ENCODE measurements around the gene TSKU. TPM values are rescaled to one million over a fixed set of nuclear protein-coding genes. Genes with fewer than 3 reads are reported as not detected.

Gene TSKU
- total RNA-seq, 1 donor from 2014 or later: 4.4 TPM

GRCh38 chr11:76752321-76753143 is 30.6 kb upstream of the TSKU start:
- DNase-seq: no peak

DNA sequence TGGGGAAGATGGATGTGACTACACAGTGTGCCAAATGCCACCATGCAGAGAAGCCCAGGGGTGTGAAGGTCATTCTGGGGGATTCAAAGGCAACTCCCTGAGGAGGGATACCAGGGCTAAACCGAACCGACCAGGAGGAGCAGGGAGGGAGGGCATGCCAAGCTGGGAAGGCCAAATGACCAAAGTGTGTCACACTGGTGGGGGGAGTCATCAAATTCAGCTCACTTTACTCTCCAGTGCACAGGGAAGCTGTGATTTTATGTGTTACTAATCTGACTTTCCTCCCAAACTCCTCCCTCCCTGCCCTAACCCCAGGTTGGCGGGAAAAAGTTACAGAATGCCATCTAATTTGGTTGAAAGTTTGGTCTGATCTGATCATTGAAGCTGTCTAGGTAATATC is 29.7 kb upstream of the TSKU start:
- DNase-seq: no peak

DNA sequence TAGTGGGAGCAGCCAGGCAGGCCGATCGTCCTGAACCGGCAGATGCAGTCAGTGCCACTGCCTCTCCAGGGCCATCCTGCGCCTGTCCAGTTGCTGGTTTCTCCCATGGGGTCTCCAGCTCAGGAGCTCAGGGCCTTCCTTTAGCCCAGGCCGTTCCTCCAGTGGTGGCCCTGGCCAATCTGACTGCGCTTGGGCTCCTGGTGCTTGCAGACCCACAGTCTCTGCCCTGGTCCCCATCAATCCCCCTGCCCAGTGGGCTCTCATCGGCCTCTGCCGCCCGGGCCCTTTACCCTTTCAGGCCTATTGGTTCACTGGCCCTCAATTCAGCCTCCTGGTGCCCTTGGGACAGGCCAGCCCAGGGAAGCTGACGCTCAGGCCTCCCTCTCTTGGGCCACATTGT is 29.2 kb upstream of the TSKU start:
- DNase-seq: no peak

DNA sequence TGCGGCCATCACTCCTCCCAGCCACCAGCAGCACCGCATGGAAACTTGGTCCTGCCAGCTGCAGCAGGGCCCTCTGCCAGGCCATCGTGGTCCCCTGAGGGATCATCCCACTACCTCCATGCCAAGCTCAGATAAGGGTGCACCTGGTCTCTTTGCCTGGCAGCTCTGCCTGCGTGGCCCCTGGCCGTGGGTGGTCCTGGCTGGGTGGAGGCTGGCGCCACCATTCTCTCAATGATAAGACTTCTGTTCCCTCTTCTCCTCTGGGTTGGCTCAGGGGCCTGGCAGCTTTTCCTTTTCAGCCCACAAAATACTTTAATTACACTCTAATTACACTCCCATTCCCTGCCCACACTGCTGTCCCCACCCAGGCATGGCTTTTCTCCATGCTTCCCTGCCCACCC is 26.8 kb upstream of the TSKU start:
- no peak for DNase-seq

- no peak for DNase-seq
Observed at GRCh38 chr11:76758311-76758710, 24.8 kb upstream of the TSKU start.

DNA sequence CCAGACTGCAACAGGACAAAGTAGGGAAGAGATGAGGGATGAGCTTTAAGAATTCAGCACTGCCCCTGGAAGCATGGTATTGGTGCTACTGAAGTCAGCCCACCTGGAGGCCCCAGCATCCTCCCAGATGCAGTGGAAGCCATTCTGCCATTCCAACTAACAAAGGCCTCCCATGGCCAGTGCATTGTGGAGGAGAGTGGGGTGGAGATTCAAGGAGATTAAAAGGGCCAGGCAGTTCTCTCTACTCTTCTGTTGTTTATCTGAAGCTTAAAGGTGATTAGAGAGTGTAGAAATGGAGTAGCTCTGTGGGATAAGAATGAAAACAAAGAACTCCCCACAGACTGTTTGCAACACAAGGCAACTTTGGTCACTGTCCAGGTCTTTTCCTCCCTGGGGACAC is 24.1 kb upstream of the TSKU start:
- DNase-seq: no peak

GRCh38 chr11:76759517-76759916 is 23.6 kb upstream of the TSKU start:
- DNase-seq: no peak

DNA sequence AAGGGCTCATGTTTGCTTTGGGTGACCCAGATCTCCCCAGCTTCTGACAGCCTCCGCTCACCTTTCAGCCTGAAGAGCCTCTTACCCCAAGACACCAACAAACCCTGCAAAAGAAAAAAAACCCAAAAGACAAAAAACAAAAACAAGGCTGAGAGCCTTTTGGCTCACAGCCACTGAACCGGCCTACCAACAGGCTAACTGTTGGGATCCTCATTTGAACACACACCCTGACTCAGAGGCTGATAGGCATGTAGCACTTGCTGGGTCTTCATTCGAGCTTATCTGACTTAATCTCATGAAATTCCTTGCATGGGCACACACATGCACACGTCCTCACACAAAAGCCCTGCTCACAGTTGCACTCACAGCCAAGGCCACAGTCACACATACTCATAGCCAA is 22.9 kb upstream of the TSKU start:
- no peak for DNase-seq

DNA sequence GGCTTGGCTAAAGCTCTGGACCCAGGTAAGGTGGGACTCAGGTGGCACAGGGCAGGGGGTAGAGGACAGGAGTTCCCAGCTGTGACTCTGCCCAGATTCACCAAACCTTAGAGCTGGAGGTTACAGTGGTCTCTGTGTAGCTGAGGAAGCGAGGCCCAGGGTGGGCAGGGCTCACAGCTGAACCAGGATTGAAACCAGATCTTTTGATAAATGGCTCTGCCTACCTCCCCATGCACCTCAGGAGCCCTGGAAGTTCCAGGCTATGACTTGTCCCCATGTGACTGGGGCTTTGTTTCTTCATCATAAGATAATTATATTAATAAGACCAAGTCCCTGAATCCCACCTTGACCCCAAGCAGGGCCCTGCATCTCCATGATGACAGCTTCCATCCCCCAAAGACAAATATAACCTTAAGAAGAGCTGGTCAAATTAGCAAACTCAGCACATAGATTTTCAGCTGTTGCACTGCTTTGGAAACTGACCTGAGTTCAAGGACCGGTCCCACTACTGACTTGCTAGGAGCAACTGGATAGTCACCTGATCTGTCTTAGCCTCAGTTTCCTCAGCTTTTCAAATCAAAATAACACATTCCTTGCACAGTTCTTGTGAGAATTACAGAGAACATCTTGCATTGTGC is 21.3 kb upstream of the TSKU start:
- no peak for DNase-seq

- DNase-seq: no peak
Observed at GRCh38 chr11:76762356-76762752, 20.8 kb upstream of the TSKU start.

DNA sequence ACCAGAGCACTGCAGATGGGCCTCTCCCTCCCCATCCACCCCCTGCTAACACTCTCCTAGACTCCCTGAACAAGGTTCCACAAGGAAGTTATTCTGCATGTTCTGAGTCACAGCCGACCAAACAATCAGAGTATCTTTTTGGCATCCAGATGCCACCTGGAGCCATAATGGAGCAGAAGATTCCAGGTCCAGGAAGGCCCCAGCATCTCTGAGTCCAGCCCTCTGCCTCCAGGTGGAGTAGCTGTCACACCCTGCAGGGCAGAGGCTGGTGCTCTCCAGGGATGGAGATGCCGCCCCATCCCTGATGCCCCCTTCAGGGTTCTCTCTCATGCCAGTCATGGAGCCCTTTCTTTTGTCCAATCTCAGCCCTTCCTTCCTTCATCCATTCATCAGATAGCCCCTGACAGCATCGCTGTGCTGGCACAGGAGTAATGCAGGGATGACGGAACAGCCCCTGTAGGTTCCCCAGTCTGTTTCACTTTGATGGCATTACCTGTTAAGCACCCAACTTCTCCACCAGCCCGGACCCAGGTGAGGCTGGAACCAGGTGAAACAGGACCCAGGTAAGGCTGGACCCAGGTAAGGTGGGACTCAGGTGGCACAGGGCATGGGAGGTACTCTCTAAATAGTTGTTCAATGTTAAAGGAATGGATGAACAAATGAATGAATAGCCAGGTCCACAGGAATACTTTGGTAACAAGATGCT is 20.1 kb upstream of the TSKU start:
- no peak for DNase-seq

DNA sequence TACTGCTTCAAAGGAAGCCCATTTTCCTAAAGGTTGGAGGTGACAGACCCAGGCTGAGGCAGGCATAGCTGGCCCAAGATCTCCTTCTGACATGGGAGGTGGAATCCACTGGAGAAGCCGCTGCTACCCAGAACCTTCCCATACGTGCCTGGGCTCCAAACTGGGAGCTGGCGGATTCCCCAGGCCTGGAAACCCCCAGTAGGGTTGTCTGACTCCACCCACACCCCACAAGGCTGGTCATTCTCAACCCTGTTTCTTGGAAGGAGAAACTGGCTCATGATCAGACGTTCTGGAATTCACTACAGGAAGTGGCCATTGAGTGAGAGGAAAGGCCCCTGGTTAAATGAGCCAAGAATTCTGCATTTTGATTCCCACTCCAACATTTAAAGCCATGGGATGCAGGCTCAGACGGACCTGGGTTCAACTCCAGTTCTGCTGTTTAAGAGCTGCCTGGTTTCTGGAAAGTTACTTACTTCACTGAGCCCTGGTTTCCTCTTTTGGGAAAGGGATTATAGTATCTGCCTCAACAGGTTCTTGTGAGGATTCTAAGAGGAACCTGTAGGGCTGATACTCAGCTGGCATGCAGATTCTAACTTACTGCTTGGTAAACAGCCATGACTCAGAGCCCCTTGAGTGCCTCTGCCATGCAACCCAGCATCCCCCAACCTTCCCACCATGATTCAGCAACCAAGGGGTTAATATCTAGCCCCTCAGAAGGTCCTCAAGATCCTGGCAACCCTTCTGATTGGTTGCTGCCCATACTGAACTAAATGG is 19.4 kb upstream of the TSKU start:
- peak; percentile 91 for DNase-seq

- DNase-seq: no peak
Observed at GRCh38 chr11:76764941-76765665, 18.1 kb upstream of the TSKU start.

GRCh38 chr11:76765863-76766350 is 17.2 kb upstream of the TSKU start:
- DNase-seq: no peak

- DNase-seq: no peak
Observed at GRCh38 chr11:76766521-76766920, 16.6 kb upstream of the TSKU start.

DNA sequence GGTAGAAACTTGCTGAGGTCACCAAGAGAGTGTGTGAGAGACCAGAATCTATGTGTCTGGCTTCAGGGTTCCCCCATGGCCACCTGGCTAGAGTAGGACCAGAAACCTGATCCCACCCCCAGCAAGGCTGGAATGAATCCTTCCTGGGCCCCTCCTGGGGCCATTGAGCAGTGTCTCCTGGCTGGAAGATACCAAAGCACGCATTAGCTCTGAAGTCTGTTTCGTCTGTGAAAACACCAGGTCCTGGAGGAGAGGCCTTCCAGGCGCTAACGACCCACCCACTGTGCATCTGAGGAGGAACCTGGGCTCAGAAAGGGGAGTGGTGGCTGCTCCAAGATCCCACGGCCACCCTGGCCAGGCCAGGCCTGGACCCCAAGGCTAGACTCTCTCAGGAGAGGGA is 15.5 kb upstream of the TSKU start:
- DNase-seq: no peak

DNA sequence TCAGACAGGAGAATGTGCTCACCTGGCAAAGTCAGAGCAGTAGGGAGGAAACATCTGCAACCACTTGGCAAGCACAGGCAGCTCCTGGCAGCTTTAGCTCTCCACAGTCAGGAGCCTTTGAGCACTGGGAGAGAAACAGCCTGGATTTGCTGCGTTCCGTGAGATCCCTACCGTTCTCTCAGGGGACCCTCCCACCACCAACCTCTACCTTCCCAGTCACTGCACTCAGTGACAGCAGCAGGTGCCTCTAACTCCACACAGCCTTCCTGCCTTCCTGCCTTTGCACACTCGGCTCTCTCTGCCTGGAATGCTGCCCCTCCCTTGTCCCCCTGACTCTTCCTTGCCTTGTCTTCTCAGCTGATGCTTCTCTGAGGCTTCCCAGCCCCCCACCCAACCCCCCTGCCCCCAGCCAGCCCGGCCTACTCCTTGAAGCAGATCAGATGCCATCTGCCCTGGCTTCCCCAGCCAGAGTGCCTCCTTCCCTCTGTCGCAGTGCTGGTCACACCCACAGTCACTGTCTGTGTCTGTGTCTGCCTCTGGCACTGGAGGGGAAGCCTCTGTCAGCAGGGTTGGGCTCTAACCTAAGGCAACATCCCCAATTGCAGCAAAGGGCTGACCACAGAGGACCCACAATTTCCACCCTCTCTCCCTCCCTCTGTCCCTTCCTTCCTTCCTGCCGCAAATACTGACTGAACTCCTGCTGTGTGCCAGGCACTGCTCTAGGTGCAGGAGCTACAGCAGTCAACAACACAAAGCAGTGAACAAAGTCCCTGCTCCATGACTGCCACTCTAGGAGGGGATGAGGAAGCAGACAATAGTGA is 14.9 kb upstream of the TSKU start:
- DNase-seq: peak; percentile 81

DNA sequence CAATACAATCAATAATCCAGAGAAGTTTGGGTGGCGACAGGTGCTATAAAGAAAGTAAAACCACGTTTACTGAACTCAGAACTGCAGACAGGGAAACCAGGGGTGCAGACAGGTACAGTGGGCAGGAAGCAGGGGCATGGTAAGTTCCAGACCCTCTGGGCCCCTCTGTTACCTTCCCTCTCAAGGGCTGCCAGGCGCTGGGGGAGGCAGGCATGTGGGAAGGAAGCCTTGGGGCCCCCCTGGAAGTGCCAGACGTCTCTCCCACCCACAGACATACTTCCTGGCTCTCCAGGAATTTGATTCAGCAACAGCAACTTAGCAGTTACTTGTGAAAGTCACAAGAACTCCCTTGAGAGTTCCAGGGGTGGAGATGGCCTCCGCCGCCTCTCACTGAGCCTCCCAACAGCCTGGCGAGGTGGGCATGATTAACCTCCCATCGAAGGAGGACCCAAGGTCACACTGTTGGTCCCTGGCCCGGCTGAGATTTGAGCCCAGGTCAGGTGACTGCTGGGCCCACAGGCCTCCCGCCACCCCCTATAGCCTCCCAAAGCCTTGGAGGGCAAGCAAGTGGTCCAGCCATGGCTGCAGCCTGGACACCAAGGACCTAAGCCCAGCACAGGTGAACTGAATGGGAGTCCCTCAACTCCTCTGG is 14.1 kb upstream of the TSKU start:
- peak; percentile 27 for DNase-seq

- no peak for DNase-seq
Observed at GRCh38 chr11:76769645-76770586, 13.2 kb upstream of the TSKU start.

All from dermis blood vessel endothelial cell (primary cell).